ENCODE results near the gene PPP1R3C.
A peak's percentile ranks its signal among the peaks of the same experiment; 100 is the strongest.

The PPP1R3C gene

DNA sequence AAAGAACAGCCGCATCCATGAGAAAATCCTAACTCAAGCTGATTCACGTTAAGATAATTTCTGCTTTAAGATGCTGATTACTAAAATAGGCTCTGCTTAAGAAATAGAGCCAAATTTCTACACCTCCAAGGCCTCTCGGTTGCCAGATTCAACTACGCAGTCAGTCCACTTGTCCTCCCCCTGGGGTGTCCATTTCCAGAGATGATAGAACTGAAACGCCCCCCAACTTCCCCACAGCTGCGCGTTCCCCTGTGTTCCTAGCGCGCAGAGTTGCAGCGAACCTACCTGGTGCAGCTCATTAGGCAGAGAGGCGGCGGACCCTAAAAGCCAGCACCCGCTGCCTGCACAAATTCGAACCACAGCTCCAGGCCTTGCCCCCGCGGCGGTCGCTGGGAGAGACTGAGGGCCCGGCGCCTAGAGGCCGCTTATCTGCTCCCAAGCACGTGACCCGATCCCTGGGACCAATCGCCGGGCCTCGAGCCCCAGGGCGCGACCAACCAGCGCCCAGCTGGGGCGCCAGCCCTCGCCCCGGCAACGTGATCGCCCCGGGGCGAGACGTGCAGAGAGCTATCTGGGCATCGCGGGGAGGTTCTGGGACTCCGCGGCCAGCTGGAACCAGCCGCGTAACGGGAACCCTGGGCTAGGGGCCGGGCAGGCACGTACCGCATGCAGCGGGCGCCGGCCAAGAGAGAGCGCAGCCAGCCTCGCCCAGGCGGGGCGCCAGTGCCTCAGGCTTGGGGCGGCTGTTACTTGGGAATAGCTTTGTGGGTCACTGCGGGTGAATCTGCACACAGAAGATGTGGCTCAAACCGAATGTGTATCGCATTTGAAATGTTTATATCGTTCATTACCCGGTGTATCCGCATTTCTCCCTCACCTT lies at the start of gene PPP1R3C:
Gene PPP1R3C (minus strand): TSS at position 401 of the 880 bp plus-strand sequence. CDS start 102 bp downstream, at position 299.
- no peak for DNase-seq (ENCODE audit: low spot score)

- DNase-seq (ENCODE audit: low spot score) = no peak
Observed at GRCh38 chr10:91681361-91682276, 48.7 kb upstream of the PPP1R3C start.

DNA sequence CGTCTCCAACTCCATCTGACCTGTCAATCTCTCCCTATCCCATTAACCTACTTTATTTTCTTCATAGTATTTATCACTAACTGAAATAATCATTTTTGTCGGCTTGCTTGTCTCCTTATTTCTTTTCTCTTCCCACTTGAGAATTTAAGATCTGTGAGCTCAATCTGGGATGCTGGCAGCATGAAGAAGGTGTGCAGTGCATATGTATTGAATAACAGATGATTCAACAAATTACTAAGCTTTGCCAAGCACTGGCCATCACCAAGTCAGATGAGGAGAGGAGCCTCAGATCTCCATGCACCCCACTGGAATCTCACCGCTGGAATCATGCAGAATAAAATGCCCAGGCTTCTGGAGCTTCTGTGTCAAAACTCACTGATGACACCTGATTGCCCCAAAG lies 47.6 kb upstream of the PPP1R3C start:
- DNase-seq (ENCODE audit: low spot score) = no peak

DNA sequence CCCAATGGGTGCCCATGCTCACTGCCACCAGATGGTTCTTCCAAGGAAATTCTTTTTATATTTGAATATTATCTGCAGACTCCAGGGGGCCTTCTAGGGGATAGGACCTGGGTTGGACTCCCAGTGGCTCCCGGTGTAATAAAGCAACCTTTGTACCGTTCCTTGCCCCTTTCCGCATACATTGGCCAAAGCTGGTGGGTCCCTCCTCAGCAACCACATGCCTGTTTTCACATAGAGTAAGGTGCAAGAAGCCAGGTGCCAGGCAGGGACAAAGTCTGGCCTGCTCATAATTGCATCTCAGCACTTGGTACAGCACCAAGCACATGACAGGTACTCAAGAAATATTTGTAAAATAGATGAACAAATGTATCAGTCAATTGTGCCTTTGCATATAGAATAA lies 46.4 kb upstream of the PPP1R3C start:
- DNase-seq (ENCODE audit: low spot score) = no peak

DNA sequence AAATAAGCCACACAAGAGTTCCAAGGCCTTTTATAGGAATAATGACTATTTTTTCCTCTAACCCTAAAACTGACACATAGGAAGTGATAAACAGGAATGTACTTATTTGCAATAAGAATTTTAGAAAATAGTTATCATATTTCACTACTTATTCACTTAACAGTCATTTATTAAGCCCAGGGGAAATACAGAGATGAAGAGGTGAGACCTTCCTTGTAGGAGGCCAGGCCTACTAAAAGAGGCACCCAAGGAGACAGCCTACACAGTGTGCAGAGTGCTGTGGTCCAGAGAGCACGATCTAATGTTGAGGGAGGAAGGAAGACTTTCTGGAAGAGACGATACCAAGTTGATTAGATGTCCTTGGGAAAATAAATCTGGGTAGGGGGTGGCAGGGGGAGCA lies 45.0 kb upstream of the PPP1R3C start:
- DNase-seq (ENCODE audit: low spot score) = no peak

- no peak for DNase-seq (ENCODE audit: low spot score)
Observed at GRCh38 chr10:91672021-91672608, 39.2 kb upstream of the PPP1R3C start.

GRCh38 chr10:91668913-91669312 lies 36.0 kb upstream of the PPP1R3C start:
- no peak for DNase-seq (ENCODE audit: low spot score)

DNA sequence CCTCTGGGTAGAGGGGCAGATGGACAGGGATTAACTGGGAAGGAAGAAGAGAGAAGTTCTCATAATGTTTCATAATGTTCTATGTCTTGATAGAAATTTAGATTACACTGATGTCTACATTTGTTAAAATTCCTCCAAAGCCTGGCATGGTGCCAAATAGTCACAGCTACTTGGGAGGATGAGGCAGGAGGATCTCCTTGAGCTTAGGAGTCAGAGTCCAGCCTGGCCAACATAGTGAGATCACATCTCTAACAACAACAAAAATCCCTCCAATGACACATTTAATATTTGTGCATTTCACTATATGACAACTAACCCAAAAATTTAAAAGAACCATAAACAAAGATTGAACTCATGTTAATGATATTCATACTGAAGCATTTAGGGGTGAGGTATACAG lies 33.0 kb upstream of the PPP1R3C start:
- no peak for DNase-seq (ENCODE audit: low spot score)

GRCh38 chr10:91664426-91664825 lies 31.6 kb upstream of the PPP1R3C start:
- DNase-seq (ENCODE audit: low spot score) = no peak

GRCh38 chr10:91662993-91663392 lies 30.1 kb upstream of the PPP1R3C start:
- no peak for DNase-seq (ENCODE audit: low spot score)

DNA sequence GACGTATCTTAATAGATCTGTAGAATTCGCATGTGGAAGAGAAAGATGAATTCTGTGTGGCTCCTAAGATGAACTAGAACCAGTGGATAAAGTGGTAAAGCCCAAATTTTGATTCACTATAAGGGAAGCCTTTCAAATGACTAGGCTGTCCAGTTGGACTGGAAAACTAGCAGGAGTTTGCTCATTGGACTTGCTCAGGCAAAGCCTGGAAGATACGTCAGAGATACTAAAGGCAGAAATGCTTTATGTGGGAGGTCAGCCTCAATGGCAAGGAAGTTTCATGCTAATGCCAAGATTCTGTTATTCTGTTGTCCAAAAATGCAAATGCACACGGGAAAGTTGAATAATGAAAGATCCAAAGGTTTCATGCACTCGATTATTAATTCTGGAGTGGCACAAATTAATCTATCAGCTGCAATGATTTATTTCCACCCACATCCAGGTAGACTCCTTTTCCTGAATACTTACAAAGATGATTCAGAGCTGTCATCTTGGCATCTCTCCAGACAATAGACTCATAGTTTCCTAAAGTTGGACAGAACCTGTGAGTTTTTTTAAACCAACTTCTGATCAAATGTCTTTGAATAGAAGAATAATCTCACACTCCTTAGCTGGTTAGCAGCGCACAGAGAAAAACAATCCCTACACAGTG lies 20.5 kb upstream of the PPP1R3C start:
- DNase-seq (ENCODE audit: low spot score) = no peak

GRCh38 chr10:91652364-91652763 lies 19.5 kb upstream of the PPP1R3C start:
- no peak for DNase-seq (ENCODE audit: low spot score)

DNA sequence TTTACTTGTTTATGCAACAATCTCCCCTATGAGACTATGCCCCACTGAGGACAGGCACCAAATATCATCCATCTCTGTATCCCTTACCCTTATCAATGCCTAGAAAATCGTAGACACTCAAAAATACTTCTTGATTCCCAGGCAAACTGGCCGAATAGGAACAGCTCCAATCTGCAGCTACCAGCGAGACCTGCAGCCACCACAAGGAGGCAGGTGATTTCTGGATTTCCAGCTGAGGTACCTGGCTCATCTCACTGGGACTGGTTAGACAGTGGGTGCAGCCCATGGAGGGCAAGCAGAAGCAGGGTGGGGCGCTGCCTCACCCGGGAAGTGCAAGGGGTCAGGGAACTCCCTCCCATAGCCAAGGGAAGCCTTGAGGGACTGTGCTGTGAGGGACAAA lies 10.8 kb upstream of the PPP1R3C start:
- no peak for DNase-seq (ENCODE audit: low spot score)

DNA sequence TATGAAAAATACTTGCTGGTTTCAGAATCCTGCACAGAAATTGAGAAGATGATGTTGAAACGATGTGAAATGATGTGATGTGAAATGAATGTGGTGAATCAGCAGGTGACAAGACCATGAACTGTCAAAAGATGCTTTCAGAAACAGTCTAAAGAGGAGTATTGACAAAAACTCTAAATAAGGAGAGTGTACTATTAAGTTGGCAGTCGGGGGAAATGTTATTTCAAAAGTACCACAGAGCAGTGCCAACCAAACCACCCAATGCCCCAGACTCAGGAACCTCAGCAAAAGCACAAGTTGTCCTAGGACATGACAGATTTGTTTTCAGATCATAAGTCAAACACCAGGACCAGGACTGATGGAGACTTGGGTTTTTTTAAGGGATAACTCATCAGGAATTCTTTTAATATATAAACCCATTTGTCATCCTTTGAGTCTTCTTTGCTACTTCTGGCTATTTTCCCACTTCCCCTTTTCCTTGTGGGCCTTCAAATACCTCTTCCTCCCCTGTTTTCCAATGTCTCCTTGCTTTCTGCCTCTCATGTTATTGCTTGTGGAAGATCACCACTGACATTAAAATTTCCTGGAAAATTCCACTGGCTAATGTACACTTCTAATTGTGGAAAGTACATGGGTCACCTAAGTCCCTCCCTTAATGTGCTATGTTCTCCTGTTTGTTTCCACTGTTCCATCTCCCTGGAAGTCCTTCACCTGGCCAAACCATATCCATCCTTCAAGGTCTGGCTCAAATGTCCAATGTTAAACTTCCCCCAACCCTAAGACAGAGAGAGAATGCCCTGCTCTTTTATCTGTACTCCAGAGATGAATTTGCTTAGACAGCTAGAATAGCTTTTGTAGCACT lies 10.2 kb upstream of the PPP1R3C start:
- no peak for DNase-seq (ENCODE audit: low spot score)

- DNase-seq (ENCODE audit: low spot score) = no peak
Observed at GRCh38 chr10:91636892-91637291, 4.0 kb upstream of the PPP1R3C start.

GRCh38 chr10:91635401-91636400 lies 2.8 kb upstream of the PPP1R3C start:
- peak; percentile 18 for DNase-seq (ENCODE audit: low spot score)

DNA sequence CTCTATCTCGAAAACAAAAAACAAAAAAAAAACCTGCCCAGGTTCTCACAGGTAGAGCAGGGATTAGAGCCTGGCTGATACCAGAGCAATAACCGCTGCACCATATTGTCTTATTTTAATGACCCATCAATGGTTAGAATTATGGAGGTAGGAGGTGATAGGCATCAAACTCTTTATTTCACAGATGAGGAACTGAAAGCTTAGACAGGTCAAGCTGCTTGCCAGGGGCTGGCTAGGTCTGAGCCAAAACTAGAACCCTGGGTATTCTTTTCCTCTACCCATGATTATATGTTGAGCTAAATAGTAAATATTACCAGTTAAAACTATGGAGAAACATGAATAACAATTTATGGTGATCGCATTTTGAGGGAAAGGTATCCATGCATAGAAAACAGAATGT lies 2.0 kb upstream of the PPP1R3C start:
- no peak for DNase-seq (ENCODE audit: low spot score)

DNA sequence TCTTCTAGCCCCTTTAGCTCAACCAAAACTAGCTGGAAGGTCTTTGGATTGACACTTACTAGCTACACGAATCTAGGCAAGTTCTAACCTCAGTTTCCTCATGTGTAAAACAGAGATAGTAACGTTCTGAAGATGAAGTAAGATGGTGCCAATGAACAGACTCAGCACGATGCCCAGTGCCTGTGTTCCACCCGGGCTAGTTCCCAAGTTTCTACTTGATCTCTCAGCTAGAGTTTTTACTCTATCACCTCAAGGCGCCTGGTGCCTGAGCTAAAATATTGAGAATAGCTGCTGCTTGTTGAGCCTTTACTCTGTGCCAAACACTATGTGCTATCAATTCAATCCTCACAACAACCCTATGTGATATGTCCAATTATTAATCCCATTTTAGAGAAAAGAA lies 1.4 kb upstream of the PPP1R3C start:
- no peak for DNase-seq (ENCODE audit: low spot score)

DNA sequence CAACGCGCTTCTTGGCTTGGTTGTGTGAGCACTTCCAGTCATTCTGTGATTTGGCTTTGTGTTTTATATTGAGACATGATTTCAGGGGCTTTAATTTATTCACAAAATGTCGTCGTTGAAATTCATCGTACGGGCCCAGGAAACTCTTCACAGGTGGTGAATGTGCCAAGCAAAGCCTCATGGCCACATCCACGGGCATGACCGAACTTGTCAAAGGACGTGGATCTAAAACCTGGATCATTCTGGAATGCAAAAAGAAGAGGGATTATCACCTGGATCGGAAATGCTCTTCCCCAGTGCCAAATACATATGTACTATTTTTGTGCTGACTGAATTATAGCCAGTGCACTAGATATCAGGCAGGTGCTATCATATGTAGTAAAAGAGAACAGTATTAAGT lies 2.2 kb downstream of the PPP1R3C start:
- no peak for DNase-seq (ENCODE audit: low spot score)

Measured in hematopoietic multipotent progenitor cell treated with erythropoietin and hydrocortisone succinate and interleukin-3 and kit ligand, for 17 days (in vitro differentiated cells).